HEK293 (cell line): ENCODE measurements around the gene HLA-DPB1.

Experiments used
- CTCF ChIP-seq: fragments of 450-650 bp; formaldehyde crosslinking; IDR thresholded peaks from 2 replicates; pipeline ENCODE4 v1.5.1; 2016; ENCODE audit warnings: missing biosample characterization, missing genetic modification characterization
- MZF1 ChIP-seq: fragments of 450-650 bp; formaldehyde crosslinking; IDR thresholded peaks from 2 replicates; pipeline ENCODE4 v1.5.1; 2017; ENCODE audit warnings: missing biosample characterization, missing genetic modification characterization, borderline replicate concordance

- TF ChIP-seq MZF1 (tag by site-specific recombination), result no peak
- TF ChIP-seq CTCF (tag by site-specific recombination), result no peak
Measured at GRCh38 chr6:33036535-33036934, 39.3 kb upstream of the HLA-DPB1 start.
